HG03565 (cell line): ENCODE data around the gene TRMT2A.

Experiments used
- ATAC-seq: cut with Tn5 transposase; IDR thresholded peaks from one replicate; pipeline ENCODE4 v1.9.1; 2021; ENCODE audit warnings: mild to moderate bottlenecking, moderate library complexity; ENCODE audit not compliant: unreplicated experiment

Gene TRMT2A

DNA sequence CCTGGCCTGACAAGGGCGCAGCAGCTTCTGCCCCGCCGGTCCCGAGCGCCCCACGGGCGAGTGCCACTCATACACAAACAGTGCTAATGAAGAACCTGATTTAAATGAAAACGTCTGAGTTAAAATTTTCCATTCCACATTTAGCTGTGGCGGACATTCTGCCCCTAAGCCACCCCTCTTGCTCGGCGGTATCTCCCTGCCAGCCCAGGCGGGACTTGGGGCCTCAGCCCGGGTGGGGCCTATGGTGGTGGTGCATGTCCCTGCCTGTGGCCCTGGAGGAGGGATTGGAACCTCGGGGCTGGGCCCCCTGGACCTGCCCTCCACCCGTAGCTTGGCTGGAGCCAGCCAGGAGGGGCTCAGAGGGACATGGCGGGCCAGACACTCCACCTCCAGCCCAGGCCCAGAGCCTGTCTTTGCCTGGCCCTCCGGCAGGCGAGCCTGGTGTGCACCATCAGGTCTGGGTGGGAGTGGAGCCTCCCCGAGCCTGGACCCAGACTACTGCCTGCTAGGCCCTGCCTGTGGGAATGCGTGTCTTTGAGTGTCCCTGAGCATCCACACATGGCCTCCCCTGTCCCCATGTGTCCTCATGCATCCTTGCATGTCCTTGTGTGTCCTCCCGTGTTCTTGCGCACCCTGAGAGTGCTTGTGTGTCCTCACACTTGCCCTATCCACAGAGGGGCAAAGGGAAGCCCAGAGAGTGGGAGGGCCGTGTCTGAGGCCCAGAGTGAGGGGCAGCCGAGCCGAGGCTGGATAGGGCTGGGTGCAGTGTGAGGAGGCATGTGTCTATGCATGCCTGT is 19.0 kb upstream of the TRMT2A start:
- ATAC-seq, result no peak

DNA sequence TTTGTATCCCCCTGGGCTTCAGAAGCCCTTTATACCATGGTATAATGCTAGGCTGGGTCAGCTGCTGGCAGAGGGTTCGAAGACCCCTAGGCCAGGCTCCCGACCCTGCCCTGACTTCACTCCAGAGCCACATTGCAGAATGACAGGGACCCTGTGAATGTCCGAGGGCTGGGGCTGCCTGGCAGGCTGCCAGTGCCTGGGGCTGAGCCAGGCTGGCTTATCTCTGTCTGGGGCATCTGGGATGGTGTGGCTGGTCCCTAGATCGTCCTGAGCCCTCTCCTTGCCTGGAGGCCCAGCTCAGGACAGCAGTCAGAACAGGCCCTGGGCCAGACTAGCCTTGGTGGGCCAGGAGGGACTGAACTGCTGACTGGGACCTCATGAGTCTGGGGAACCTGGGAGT is 18.2 kb upstream of the TRMT2A start:
- ATAC-seq, result no peak

DNA sequence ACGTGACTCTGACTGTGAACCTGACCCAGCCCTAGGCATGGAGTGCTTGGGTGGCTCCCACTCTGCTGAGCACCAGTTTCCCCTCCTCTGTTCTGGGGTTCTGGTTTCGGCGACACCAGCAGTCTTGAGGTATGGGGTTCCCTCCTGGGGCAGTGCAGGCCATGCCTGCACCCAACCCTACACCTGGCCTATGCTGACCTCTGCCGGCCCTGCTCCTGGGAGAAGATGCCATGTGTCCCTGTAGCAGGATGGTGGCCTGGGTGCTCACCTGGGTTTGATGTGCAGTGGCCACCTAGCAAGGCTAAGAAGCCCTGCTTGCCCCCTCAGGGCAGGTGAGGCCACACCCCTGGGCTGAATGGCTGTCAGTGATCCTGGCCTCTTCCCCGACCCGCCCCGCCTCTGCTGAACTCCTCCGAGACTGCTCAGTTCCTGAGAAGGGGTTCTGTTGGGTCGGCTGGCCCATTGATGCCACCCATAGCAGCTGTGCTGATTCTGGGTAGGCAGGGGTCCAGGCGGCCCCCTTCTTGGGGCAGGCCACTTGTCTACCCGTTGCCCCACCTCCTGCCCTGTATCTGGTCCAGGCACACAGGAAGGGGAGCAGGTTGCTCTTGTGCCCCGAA is 17.0 kb upstream of the TRMT2A start:
- ATAC-seq, result no peak

- no peak for ATAC-seq
Observed at GRCh38 chr22:20132686-20133246, 15.7 kb upstream of the TRMT2A start.

DNA sequence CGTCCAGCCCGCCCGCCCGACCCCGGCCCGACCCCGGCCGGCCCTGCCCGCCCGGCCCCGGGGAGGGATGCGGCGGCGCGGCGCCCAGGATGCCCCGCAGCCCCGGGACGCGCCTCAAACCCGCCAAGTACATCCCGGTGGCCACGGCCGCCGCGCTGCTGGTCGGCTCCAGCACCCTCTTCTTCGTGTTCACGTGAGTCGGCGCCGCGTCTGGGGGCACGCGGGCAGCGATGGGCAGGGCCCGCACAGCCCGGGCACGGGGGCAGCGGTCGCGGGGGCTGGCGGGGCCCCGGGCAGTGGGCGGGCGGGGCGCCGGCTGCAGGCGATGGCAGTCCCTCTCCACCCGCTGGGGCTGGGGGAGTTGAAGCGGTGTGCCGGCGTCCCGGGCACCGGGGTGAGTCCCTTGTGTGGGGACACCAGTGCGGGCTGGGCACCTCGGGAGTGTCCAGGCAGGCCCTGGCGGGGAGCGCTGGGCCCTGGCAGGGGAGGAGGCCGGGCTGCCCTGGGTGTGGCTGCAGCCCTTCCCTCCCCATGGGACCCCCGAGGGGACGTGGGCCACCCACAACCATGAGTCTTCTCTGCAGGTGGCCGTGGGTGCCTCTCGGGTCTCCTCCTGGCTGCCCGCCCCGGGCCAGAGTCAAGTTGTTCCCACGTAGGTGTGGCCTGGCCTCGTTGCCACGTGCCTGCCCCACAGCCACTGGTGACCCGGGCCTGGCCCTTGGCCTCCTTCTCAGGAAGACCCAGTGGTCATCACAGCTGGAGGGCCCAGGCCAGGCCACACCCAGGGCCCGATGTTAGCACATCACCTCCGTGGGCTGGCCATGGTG is 15.0 kb upstream of the TRMT2A start:
- no peak for ATAC-seq

- no peak for ATAC-seq
Observed at GRCh38 chr22:20131597-20131858, 14.5 kb upstream of the TRMT2A start, which contains the start of gene ZDHHC8. ZDHHC8 (plus strand) TSS chr22:20131804; CDS start chr22:20131948, 144 bp downstream.

DNA sequence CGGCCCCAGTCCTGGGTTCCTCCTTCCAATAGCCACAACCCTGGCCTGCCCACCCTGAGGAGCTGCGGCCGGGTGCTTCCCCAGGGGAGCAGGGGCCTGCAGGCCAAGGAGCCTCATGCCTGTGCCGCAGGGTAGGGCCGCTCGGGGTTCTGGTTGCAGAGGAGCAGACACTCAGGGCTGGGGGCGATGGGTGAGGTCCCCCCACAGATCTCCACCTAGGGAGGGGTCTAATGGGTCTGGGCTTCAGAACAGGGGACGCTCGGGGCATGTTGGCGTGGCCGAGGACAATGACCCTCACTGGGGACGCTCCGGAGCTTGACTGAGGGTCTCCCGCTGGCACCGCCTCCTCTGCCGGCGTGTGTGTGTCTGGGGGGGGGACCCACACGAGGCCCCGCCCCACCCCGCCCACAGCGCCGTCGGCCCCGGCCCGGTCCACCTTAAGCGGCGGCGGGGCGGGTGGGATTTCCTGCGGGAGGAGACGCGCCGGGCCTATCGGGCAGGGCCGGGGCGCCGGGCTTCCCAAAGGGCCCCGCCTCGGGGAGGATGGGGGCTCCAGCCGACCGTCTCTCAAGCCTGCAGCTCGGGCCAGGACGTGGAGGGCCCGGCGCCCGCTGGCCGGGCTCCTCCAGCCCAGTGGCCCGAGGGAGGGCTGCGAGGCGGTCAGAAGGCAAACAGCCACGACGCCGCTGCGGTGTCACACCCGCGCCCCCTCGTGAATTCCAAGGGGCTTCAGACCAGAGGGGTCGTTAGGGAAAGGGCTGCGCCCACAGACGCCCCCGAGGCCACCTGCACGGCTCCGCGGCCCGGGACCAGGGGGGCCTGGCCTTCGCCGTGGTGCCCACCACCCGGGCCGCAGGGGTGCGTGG is 13.9 kb upstream of the TRMT2A start:
- no peak for ATAC-seq

GRCh38 chr22:20130319-20130718 is 13.3 kb upstream of the TRMT2A start:
- ATAC-seq, result no peak

GRCh38 chr22:20129747-20130014 is 12.7 kb upstream of the TRMT2A start:
- ATAC-seq, result no peak

DNA sequence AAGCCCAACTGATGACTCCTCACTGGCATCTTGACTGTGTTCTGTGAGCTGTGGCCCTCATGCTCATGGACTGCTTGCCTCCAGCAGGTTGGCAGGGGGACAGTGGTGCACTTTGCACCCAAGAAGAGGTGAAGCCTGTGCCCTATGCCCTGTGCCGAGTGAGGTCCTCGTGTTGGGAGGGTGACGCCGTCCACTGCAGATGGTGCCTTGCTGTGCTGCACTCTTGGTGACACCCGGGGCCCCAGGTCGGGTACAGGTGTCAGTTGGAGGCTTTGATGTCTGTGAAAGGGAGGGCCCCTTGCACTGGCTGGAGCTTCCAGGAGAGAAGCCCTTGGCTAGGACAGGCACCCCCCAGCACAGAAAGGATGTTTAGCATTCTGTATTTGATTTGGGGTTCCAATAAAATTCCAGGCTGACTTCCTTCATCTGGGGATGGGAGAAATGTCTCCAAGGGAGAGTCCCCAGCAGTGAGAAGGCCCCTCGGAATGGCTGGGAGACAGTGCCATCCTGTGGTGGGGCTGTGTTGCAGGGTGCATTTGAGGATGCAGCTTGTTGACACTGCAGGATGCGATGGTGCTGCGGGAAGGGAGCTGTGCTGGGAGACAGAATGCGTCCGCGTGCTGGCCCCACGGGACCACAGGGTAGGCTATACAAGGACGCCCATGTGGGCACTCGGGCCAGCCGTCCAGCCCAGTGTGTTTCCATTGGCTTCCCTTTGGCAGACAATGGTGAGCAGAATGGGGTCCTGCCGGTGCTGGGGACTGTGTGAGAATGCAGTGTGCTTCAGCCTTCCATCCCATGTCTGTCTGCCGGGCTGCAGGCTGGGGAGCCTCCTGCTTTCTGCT is 12.1 kb upstream of the TRMT2A start:
- no peak for ATAC-seq

DNA sequence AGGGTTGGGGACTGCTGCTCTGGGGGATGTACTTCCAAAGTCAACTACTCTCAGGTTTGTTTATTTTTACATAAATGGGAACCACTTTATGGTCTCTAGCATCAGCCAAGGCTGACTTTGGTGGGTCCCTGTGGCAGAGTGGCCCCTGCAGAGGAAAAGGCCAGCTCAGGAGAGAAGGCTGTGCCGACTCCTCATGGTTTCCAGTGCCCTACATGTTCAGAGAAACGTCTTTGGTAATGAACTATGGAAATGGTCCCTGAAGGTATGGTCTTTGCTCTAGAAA is 11.5 kb upstream of the TRMT2A start:
- no peak for ATAC-seq

DNA sequence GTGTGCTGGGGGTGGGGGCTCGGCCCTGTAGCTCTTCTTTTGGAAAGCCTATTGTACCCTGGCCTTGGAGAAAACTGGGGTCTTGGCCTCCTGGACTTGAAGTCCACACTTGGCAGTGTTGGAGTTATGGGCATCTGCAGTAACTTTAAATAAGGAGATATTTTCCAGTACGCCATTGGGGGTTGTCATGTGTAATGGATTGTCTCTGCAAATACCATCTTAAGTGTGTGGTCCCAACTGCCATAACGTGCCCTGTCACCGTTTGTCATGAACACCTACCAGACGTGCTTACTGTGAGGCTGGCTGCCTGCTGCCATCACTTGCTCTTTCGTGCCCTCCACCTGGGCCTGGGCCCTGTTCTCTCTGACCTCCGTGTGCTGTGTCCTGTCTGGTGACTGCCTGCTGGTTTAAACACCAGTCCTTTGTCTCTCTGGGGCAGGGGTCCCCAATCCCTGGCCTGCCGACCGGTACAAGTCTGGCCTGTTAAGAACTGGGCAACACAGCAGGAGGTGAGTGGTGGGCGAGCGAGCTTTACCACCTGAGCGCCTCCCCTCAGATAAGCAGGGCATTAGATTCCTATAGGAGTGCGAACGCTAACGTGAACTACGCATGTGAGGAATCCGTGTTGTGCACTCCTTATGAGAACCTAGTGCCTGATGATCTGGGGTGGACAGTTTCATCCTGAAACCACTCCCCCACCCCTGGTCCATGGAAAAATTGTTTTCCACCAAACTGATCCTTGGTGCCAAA is 11.0 kb upstream of the TRMT2A start:
- no peak for ATAC-seq

- ATAC-seq, result no peak
Observed at GRCh38 chr22:20127318-20127868, 10.4 kb upstream of the TRMT2A start.

DNA sequence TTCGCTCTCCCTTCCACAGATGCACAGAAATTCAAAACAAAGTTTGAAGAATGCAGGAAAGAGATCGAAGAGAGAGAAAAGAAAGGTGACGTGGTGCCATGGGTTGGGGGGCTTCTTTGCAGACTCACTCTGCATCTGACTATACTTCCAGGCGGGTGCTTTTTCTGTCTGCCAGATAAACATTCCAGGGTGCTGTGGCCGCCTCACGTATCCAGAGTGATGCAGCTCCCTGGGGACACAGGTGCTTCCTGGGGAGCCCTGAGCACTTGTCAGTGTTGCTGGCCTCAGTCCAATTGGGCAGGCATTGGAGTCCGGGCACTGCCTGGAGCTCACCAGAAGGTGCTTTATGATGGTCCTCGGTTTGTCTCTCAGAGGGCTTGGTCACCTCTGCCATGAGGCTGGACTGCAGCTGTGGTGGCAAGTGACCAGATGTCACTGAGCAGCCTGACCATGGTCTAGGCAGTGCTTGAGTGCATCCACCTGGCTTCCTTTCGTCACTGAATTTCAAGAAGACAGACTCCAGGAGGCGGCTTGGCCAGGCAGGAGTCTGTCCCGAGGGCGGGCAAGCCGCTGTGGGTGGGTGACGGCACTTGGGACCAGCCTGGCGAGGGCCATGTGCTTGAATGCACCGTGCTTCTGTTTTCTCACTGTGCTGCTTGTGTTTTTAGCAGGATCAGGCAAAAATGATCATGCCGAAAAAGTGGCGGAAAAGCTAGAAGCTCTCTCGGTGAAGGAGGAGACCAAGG is 9.4 kb upstream of the TRMT2A start:
- ATAC-seq, result no peak

DNA sequence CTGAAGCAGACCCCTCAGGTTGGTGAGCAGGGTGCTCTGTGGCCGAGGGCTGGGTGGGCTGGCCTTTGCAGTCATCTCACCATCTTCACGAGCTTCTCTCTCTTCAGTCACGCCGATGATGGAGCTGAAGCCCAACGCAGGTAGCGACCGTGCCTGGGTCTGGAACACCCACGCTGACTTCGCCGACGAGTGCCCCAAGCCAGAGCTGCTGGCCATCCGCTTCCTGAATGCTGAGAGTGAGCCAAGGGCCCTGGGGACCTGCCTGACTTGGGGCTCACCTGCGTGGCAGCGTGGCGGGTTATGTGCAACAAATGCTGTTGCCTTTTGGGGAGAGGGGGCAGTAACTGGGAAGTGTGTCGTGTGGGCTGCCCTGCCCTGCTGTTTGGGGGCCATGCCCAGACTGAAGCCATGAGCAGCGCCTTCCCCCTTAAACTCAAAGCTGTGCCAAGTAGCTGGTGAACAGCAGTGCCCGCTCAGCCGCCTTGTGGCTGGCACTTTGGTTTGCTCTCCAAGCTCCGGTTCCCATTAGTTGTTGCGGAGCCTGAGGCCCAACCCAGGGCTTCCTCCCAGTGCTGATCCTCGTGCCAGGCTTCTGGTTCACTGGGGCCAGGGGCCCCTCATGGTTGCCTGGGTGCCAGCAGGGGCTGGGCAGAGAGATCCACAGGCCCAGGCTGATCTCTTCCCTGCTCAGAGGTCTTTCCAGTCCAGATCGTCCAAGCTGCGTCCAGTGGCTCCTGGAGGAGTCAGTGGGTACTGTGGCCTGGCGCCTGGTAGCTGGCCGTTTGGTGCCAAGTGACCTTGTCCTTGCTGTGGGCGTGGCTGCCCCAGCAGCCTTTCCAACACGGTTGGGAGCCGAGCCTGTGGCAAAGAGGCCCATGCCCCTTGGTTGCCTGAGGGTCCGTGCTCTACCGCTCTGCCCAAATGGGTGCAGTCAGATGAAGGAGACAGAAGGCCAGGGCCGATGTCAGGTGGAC is 8.5 kb upstream of the TRMT2A start:
- ATAC-seq, result no peak

GRCh38 chr22:20124083-20124787 is 7.2 kb upstream of the TRMT2A start:
- ATAC-seq, result no peak
